GM12801 (cell line): ENCODE results near the gene MRPS15.

Experiments
- CTCF ChIP-seq: IDR thresholded peaks from one replicate; pipeline ENCODE4 v1.5.1; 2011; ENCODE audit warnings: control low read depth; ENCODE audit not compliant: insufficient read length; ENCODE audit errors: extremely low read depth

MRPS15 gene

GRCh38 chr1:36463803-36464604 lies at the start of gene MRPS15:
TSS of gene MRPS15 (minus strand) at chr1:36464384. CDS start at chr1:36464275, 109 bp downstream.
- no peak for TF ChIP-seq CTCF

GRCh38 chr1:36512842-36513241 lies 48.7 kb upstream of the MRPS15 start:
- TF ChIP-seq CTCF, result no peak

GRCh38 chr1:36511804-36512798 lies 47.9 kb upstream of the MRPS15 start:
- TF ChIP-seq CTCF, result no peak

- no peak for TF ChIP-seq CTCF
Measured at GRCh38 chr1:36510418-36510817, 46.2 kb upstream of the MRPS15 start.

GRCh38 chr1:36508257-36508656 lies 44.1 kb upstream of the MRPS15 start:
- no peak for TF ChIP-seq CTCF

- TF ChIP-seq CTCF, result no peak
Measured at GRCh38 chr1:36506276-36506920, 42.2 kb upstream of the MRPS15 start.

- TF ChIP-seq CTCF, result no peak
Measured at GRCh38 chr1:36503733-36504132, 39.5 kb upstream of the MRPS15 start.
